ENCODE data around the gene ADAMTS12. TPM values are rescaled to one million over a fixed set of nuclear protein-coding genes. Genes with fewer than 3 reads are reported as not detected.

ADAMTS12 gene
- total RNA-seq, 1 donor from 2014 or later: 0.54 TPM

DNA sequence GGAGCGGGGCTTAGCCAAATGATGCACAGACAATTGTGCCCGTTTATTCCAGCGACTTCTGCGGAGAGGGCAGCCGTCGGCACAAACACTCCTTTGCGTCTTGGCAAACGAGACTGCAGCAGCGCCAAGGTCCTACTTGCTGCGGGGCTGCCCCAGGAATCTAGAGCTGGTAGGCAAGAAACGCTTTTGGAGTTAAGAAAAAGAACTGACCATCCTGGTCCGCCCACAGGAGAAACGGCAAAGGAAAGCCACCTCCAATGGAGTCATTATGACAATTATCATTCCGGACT lies 46.7 kb upstream of the ADAMTS12 start:
- peaks cover 6% of the 10 kb centered on the region for H3K9me3 Mint-ChIP-seq (ENCODE audit: unreplicated experiment)
- H3K27ac Mint-ChIP-seq (ENCODE audit: unreplicated experiment): no peak overlapping the region
- H3K4me1 Mint-ChIP-seq (ENCODE audit: low read depth, unreplicated experiment): peaks cover 17% of the 10 kb centered on the region
- TF ChIP-seq, protein P1, sequence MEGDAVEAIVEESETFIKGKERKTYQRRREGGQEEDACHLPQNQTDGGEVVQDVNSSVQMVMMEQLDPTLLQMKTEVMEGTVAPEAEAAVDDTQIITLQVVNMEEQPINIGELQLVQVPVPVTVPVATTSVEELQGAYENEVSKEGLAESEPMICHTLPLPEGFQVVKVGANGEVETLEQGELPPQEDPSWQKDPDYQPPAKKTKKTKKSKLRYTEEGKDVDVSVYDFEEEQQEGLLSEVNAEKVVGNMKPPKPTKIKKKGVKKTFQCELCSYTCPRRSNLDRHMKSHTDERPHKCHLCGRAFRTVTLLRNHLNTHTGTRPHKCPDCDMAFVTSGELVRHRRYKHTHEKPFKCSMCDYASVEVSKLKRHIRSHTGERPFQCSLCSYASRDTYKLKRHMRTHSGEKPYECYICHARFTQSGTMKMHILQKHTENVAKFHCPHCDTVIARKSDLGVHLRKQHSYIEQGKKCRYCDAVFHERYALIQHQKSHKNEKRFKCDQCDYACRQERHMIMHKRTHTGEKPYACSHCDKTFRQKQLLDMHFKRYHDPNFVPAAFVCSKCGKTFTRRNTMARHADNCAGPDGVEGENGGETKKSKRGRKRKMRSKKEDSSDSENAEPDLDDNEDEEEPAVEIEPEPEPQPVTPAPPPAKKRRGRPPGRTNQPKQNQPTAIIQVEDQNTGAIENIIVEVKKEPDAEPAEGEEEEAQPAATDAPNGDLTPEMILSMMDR (IDR thresholded peaks at IDR 0.05; ENCODE audit: partially characterized antibody, unreplicated experiment): no peak
- peaks cover 7% of the 10 kb centered on the region for H3K27me3 Mint-ChIP-seq (ENCODE audit: unreplicated experiment)
- DNase-seq: no peak
- H3K4me3 Mint-ChIP-seq (ENCODE audit: unreplicated experiment): no peak overlapping the region
- H3K36me3 Mint-ChIP-seq (ENCODE audit: unreplicated experiment): no peaks in the 10 kb centered on the region

DNA sequence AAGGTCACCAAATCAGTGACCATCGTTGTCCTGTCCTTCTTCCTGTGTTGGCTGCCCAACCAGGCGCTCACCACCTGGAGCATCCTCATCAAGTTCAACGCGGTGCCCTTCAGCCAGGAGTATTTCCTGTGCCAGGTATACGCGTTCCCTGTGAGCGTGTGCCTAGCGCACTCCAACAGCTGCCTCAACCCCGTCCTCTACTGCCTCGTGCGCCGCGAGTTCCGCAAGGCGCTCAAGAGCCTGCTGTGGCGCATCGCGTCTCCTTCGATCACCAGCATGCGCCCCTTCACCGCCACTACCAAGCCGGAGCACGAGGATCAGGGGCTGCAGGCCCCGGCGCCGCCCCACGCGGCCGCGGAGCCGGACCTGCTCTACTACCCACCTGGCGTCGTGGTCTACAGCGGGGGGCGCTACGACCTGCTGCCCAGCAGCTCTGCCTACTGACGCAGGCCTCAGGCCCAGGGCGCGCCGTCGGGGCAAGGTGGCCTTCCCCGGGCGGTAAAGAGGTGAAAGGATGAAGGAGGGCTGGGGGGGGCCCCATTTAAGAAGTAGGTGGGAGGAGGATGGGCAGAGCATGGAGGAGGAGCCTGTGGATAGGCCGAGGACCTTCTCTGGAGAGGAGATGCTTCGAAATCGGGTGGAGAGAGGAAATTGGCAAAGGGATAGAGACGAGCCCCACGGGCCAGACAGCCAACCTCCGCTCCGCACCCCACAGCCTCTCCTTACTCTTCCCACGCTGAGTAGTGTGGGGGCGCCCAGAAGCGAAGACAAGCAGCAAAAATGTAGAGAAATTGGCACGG lies 46.1 kb upstream of the ADAMTS12 start:
- peaks cover 7% of the 10 kb centered on the region for H3K27me3 Mint-ChIP-seq (ENCODE audit: unreplicated experiment)
- H3K36me3 Mint-ChIP-seq (ENCODE audit: unreplicated experiment): no peaks in the 10 kb centered on the region
- H3K4me3 Mint-ChIP-seq (ENCODE audit: unreplicated experiment): no peak overlapping the region
- TF ChIP-seq, protein P1 (IDR thresholded peaks at IDR 0.05; ENCODE audit: partially characterized antibody, unreplicated experiment): no peak
- peak; percentile 14 for DNase-seq
- H3K27ac Mint-ChIP-seq (ENCODE audit: unreplicated experiment): no peak overlapping the region
- H3K4me1 Mint-ChIP-seq (ENCODE audit: low read depth, unreplicated experiment): peaks cover 17% of the 10 kb centered on the region
- peaks cover 6% of the 10 kb centered on the region for H3K9me3 Mint-ChIP-seq (ENCODE audit: unreplicated experiment)

DNA sequence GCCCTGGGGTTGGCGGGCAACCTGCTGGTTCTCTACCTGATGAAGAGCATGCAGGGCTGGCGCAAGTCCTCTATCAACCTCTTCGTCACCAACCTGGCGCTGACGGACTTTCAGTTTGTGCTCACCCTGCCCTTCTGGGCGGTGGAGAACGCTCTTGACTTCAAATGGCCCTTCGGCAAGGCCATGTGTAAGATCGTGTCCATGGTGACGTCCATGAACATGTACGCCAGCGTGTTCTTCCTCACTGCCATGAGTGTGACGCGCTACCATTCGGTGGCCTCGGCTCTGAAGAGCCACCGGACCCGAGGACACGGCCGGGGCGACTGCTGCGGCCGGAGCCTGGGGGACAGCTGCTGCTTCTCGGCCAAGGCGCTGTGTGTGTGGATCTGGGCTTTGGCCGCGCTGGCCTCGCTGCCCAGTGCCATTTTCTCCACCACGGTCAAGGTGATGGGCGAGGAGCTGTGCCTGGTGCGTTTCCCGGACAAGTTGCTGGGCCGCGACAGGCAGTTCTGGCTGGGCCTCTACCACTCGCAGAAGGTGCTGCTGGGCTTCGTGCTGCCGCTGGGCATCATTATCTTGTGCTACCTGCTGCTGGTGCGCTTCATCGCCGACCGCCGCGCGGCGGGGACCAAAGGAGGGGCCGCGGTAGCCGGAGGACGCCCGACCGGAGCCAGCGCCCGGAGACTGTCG lies 45.4 kb upstream of the ADAMTS12 start:
- no peak for DNase-seq
- Mint-ChIP-seq H3K36me3 (ENCODE audit: unreplicated experiment) (no peaks in the 10 kb centered on the region), H3K27ac (ENCODE audit: unreplicated experiment) (no peak overlapping the region), H3K4me1 (ENCODE audit: low read depth, unreplicated experiment) (peaks cover 17% of the 10 kb centered on the region), H3K27me3 (ENCODE audit: unreplicated experiment) (peaks cover 7% of the 10 kb centered on the region), H3K9me3 (ENCODE audit: unreplicated experiment) (peaks cover 6% of the 10 kb centered on the region), H3K4me3 (ENCODE audit: unreplicated experiment) (no peak overlapping the region)
- TF ChIP-seq, protein P1 (IDR thresholded peaks at IDR 0.05; ENCODE audit: partially characterized antibody, unreplicated experiment): no peak

DNA sequence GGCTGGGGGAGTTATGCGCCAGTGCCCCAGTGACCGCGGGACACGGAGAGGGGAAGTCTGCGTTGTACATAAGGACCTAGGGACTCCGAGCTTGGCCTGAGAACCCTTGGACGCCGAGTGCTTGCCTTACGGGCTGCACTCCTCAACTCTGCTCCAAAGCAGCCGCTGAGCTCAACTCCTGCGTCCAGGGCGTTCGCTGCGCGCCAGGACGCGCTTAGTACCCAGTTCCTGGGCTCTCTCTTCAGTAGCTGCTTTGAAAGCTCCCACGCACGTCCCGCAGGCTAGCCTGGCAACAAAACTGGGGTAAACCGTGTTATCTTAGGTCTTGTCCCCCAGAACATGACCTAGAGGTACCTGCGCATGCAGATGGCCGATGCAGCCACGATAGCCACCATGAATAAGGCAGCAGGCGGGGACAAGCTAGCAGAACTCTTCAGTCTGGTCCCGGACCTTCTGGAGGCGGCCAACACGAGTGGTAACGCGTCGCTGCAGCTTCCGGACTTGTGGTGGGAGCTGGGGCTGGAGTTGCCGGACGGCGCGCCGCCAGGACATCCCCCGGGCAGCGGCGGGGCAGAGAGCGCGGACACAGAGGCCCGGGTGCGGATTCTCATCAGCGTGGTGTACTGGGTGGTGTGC lies 44.7 kb upstream of the ADAMTS12 start, which contains the start of gene RXFP3:
TSS of gene RXFP3 (plus strand) at position 6 of the 636 bp plus-strand sequence. CDS start at position 361, 355 bp downstream.
- peaks cover 6% of the 10 kb centered on the region for H3K9me3 Mint-ChIP-seq (ENCODE audit: unreplicated experiment)
- no peak within 1 kb of the TSS for H3K27ac Mint-ChIP-seq (ENCODE audit: unreplicated experiment)
- H3K4me1 Mint-ChIP-seq (ENCODE audit: low read depth, unreplicated experiment): peaks cover 15% of the 10 kb centered on the region
- H3K36me3 Mint-ChIP-seq (ENCODE audit: unreplicated experiment): no peaks in the 10 kb centered on the region
- peak; percentile 31 for DNase-seq
- TF ChIP-seq, protein P1 (IDR thresholded peaks at IDR 0.05; ENCODE audit: partially characterized antibody, unreplicated experiment): no peak
- peak within 1 kb of the TSS; percentile 89 for H3K4me3 Mint-ChIP-seq (ENCODE audit: unreplicated experiment)
- peaks cover 7% of the 10 kb centered on the region for H3K27me3 Mint-ChIP-seq (ENCODE audit: unreplicated experiment)
